Pancreas (tissue), 10 donors: ENCODE results near the gene RERE. TPM values are rescaled to one million over a fixed set of nuclear protein-coding genes. Genes with fewer than 3 reads are reported as not detected.

Experiments used
- ATAC-seq, 4 donors: fragments of 200-7000 bp; cut with Tn5 transposase; one replicate each; pipeline versions ENCODE4 v1.8.0 to v1.9.1; 2020; ENCODE audit warnings: mild to moderate bottlenecking in 4 of 4, moderate library complexity in 4 of 4
- DNase-seq, 6 donors: peaks; one replicate each; pipeline ENCODE4 v3.0.0-alpha.2; 2020
- FAIRE-seq: peaks from 2 replicates; lab custom pipeline; 2012; peaks lifted over from hg19 to GRCh38; lab: Jason Lieb, UNC
- H3K27ac ChIP-seq, 4 donors: fragments of 200-600 bp; sonication (generic); 1 replicate in 3 of 4; 2 replicates in 1 of 4; pipeline versions ENCODE4 v1.5.0 to v1.8.0; 2020
- H3K27me3 ChIP-seq, 4 donors: fragments of 200-600 bp; one replicate each; pipeline ENCODE4 v1.8.0; 2021
- H3K36me3 ChIP-seq, 3 donors: fragments of 200-600 bp; sonication (generic) in 1 of 3; one replicate each; pipeline versions ENCODE4 v1.5.0 to v1.8.0; 2020 to 2021
- H3K4me1 ChIP-seq, 3 donors: fragments of 200-600 bp; one replicate each; pipeline ENCODE4 v1.8.0; 2021
- H3K4me3 ChIP-seq, 4 donors: fragments of 200-600 bp; sonication (generic) in 2 of 4; one replicate each; pipeline versions ENCODE4 v1.5.0 to v1.8.0; 2020 to 2021
- H3K9me3 ChIP-seq, 4 donors: fragments of 200-600 bp; one replicate each; pipeline ENCODE4 v1.8.0; 2021
- CTCF ChIP-seq, 4 donors: fragments of 200-600 bp; sonication (generic) in 3 of 4; IDR thresholded peaks; one replicate each; pipeline versions ENCODE4 v1.5.0 to v1.8.0; 2021; ENCODE audit warnings: antibody characterized with exemption in 4 of 4
- WGBS, 2 donors: extraction: QIAGEN DNeasy Blood & Tissue Kit; methylation state at CpG; one replicate each; pipeline ENCODE4 v1.1.7; 2013; 5-methylcytosine and 5-hydroxymethylcytosine counted together
- intact Hi-C, 3 donors: fragments of 100-400 bp; cut with DNase I; formaldehyde crosslinking; loops; one replicate each; pipeline versions ENCODE4 v1.11.1 to v1.14.2; 2022
- polyA plus RNA-seq, 2 donors: library from polyadenylated mRNA; stranded (reverse); fragments of 200-250 nt; gene quantifications; one replicate each; pipeline ENCODE4 v1.2.3, GENCODE V29; 2013
- total RNA-seq, 6 donors: library from RNA; stranded (reverse); fragmentation: NEBNext Ultra II Directional in 4 of 6; extraction: Animal tissue kit (Norgen Biotek cat#: 25700) in 4 of 6; gene quantifications; one replicate each; pipeline versions ENCODE4 v1.2.1 to v1.2.4, GENCODE V29; 2021 to 2023
- donor health status: healthy with polysubstance abuse.
- donor health status: DM: no; HTN: no; CAD: no; lungs with moderate emphysema.
- donor health status: DM: no; HTN: no; CAD: no.
- donor health status: control.
- donor health status: control.
- donor health status: Bipolar disorder and iron deficiency.
- donor health status: DM: yes; HTN: yes; CAD: no.
- donor health status: DM: no; HTN: no; CAD: no.
- donor health status: DM: no; HTN: no; CAD: no.
- donor health status: DM: yes; HTN: yes; CAD: no.

The RERE gene
- total and polyA plus RNA-seq, 8 donors: 27.0 to 76.7 (median 50.7) TPM

- Histone ChIP-seq H3K4me1 (peaks cover 5 to 35% (median 31%) of the 10 kb centered on the region in 3 donors), H3K9me3 (no peaks in the 10 kb centered on the region), H3K27ac (peak overlapping the region; percentile 23 to 78 (median 46)), H3K36me3 (no peaks in the 10 kb centered on the region), H3K27me3 (no peaks in the 10 kb centered on the region), H3K4me3 (peak overlapping the region in 2 of 4 donors; percentile 21 to 35)
- WGBS, 2 donors: 12 to 14% methylated on average over 14 of the region's 14 CpGs
- ATAC-seq: peak in 3 of 4 donors; percentile 50 to 60 (median 51)
- no peak for FAIRE-seq
- no peak for DNase-seq
- TF ChIP-seq CTCF (IDR thresholded peaks at IDR 0.05): no peak
- intact Hi-C loops: no loop called here
These were observed 136.5 kb downstream of the RERE start for GRCh38 chr1:8680664-8681650.

- Histone ChIP-seq H3K27ac (peak overlapping the region; percentile 23 to 78 (median 46)), H3K4me1 (peaks cover 5 to 39% (median 31%) of the 10 kb centered on the region in 3 donors), H3K27me3 (no peaks in the 10 kb centered on the region), H3K9me3 (no peaks in the 10 kb centered on the region), H3K36me3 (no peaks in the 10 kb centered on the region), H3K4me3 (peak overlapping the region in 2 of 4 donors; percentile 21 to 35)
- peak in 3 of 4 donors; percentile 33 to 46 (median 40) for ATAC-seq
- FAIRE-seq: no peak
- intact Hi-C loops: no loop called here
- TF ChIP-seq CTCF (IDR thresholded peaks at IDR 0.05): no peak
- WGBS, 2 donors: 36 to 43% methylated on average over 7 of the region's 7 CpGs
- no peak for DNase-seq
These were observed 137.3 kb downstream of the RERE start for GRCh38 chr1:8679929-8680663.

GRCh38 chr1:8679395-8679800, 138.0 kb downstream of the RERE start:
- Histone ChIP-seq H3K27me3 (no peaks in the 10 kb centered on the region), H3K36me3 (no peaks in the 10 kb centered on the region), H3K27ac (peak overlapping the region in 2 of 4 donors; percentile 10 to 63), H3K4me1 (peaks cover 5 to 42% (median 36%) of the 10 kb centered on the region in 3 donors), H3K4me3 (no peak overlapping the region), H3K9me3 (no peaks in the 10 kb centered on the region)
- WGBS, 2 donors: 26 to 38% methylated on average over 2 of the region's 2 CpGs
- ATAC-seq: peak in 3 of 4 donors; percentile 25 to 45 (median 30)
- intact Hi-C loops: no loop called here
- no peak for FAIRE-seq
- DNase-seq: no peak
- no peak for TF ChIP-seq CTCF (IDR thresholded peaks at IDR 0.05)

GRCh38 chr1:8678673-8679394, 138.6 kb downstream of the RERE start:
- intact Hi-C loops: no loop called here
- Histone ChIP-seq H3K27ac (peak overlapping the region in 2 of 4 donors; percentile 10 to 63), H3K9me3 (no peaks in the 10 kb centered on the region), H3K4me1 (peaks cover 10 to 48% (median 42%) of the 10 kb centered on the region in 3 donors), H3K4me3 (no peak overlapping the region), H3K27me3 (no peaks in the 10 kb centered on the region), H3K36me3 (no peaks in the 10 kb centered on the region)
- ATAC-seq (no peak), FAIRE-seq (no peak), DNase-seq (no peak)
- WGBS, 2 donors: 61 to 68% methylated on average over 4 of the region's 4 CpGs
- no peak for TF ChIP-seq CTCF (IDR thresholded peaks at IDR 0.05)
